ENCODE data around the gene YJU2.
"Not testable (repeated sequence)": the region's sequence is repeated elsewhere in the genome, so short reads cannot be mapped to it uniquely, and the experiment has no call there.

YJU2 gene

GRCh38 chr19:4215807-4216206 lies 31.1 kb upstream of the YJU2 start:
- TF ChIP-seq JUND (IDR thresholded peaks at IDR 0.05; ENCODE audit: low read depth): no peak
- in situ Hi-C loops (cut with HindIII; ENCODE audit: low pct_unique_long_range_greater_than_20kb, low sequenced_read_pairs): no loop called here
- DNase-seq (ENCODE audit: low read depth in 1 of 2, low spot score in 1 of 2): no peak

- in situ Hi-C loops (cut with HindIII; ENCODE audit: low pct_unique_long_range_greater_than_20kb, low sequenced_read_pairs): no loop called here
- DNase-seq (ENCODE audit: low read depth in 1 of 2, low spot score in 1 of 2): no peak
- no peak for TF ChIP-seq JUND (IDR thresholded peaks at IDR 0.05; ENCODE audit: low read depth)
Observed at GRCh38 chr19:4216846-4217245, 30.0 kb upstream of the YJU2 start.

- TF ChIP-seq JUND (IDR thresholded peaks at IDR 0.05; ENCODE audit: low read depth): no peak
- in situ Hi-C loops (cut with HindIII; ENCODE audit: low pct_unique_long_range_greater_than_20kb, low sequenced_read_pairs): no loop called here
- DNase-seq (ENCODE audit: low read depth in 1 of 2, low spot score in 1 of 2): no peak
Observed at GRCh38 chr19:4217429-4218264, 29.2 kb upstream of the YJU2 start.

- DNase-seq (ENCODE audit: low read depth in 1 of 2, low spot score in 1 of 2); in situ Hi-C loops (cut with HindIII; ENCODE audit: low pct_unique_long_range_greater_than_20kb, low sequenced_read_pairs): not testable (repeated sequence)
Observed at GRCh38 chr19:4218523-4218922, 28.4 kb upstream of the YJU2 start.

GRCh38 chr19:4220188-4220587 lies 26.7 kb upstream of the YJU2 start:
- DNase-seq (ENCODE audit: low read depth in 1 of 2, low spot score in 1 of 2): no peak
- in situ Hi-C loops (cut with HindIII; ENCODE audit: low pct_unique_long_range_greater_than_20kb, low sequenced_read_pairs): no loop called here
- no peak for TF ChIP-seq JUND (IDR thresholded peaks at IDR 0.05; ENCODE audit: low read depth)

GRCh38 chr19:4224470-4224869 lies 22.4 kb upstream of the YJU2 start:
- in situ Hi-C loops (cut with HindIII; ENCODE audit: low pct_unique_long_range_greater_than_20kb, low sequenced_read_pairs): no loop called here
- no peak for DNase-seq (ENCODE audit: low read depth in 1 of 2, low spot score in 1 of 2)
- TF ChIP-seq JUND (IDR thresholded peaks at IDR 0.05; ENCODE audit: low read depth): no peak

GRCh38 chr19:4225885-4226284 lies 21.0 kb upstream of the YJU2 start:
- in situ Hi-C loops (cut with HindIII; ENCODE audit: low pct_unique_long_range_greater_than_20kb, low sequenced_read_pairs): no loop called here
- DNase-seq (ENCODE audit: low read depth in 1 of 2, low spot score in 1 of 2): no peak
- TF ChIP-seq JUND (IDR thresholded peaks at IDR 0.05; ENCODE audit: low read depth): no peak

- TF ChIP-seq JUND (IDR thresholded peaks at IDR 0.05; ENCODE audit: low read depth): no peak
- no peak for DNase-seq (ENCODE audit: low read depth in 1 of 2, low spot score in 1 of 2)
- in situ Hi-C loops (cut with HindIII; ENCODE audit: low pct_unique_long_range_greater_than_20kb, low sequenced_read_pairs): no loop called here
Observed at GRCh38 chr19:4227771-4228170, 19.1 kb upstream of the YJU2 start.

- TF ChIP-seq JUND (IDR thresholded peaks at IDR 0.05; ENCODE audit: low read depth): no peak
- in situ Hi-C loops (cut with HindIII; ENCODE audit: low pct_unique_long_range_greater_than_20kb, low sequenced_read_pairs): no loop called here
- DNase-seq (ENCODE audit: low read depth in 1 of 2, low spot score in 1 of 2): no peak
Observed at GRCh38 chr19:4228765-4229178, 18.1 kb upstream of the YJU2 start.

GRCh38 chr19:4229179-4229931 lies 17.5 kb upstream of the YJU2 start, which contains the start of gene EBI3:
TSS of gene EBI3 (plus strand) at chr19:4229523. CDS start at chr19:4229551, 28 bp downstream.
- TF ChIP-seq JUND (IDR thresholded peaks at IDR 0.05; ENCODE audit: low read depth): no peak
- DNase-seq (ENCODE audit: low read depth in 1 of 2, low spot score in 1 of 2): no peak
- in situ Hi-C loops (cut with HindIII; ENCODE audit: low pct_unique_long_range_greater_than_20kb, low sequenced_read_pairs): no loop called here

GRCh38 chr19:4230237-4230636 lies 16.6 kb upstream of the YJU2 start:
- DNase-seq (ENCODE audit: low read depth in 1 of 2, low spot score in 1 of 2); in situ Hi-C loops (cut with HindIII; ENCODE audit: low pct_unique_long_range_greater_than_20kb, low sequenced_read_pairs): not testable (repeated sequence)

- DNase-seq (ENCODE audit: low read depth in 1 of 2, low spot score in 1 of 2); in situ Hi-C loops (cut with HindIII; ENCODE audit: low pct_unique_long_range_greater_than_20kb, low sequenced_read_pairs): not testable (repeated sequence)
Observed at GRCh38 chr19:4231521-4231920, 15.4 kb upstream of the YJU2 start.

- in situ Hi-C loops (cut with HindIII; ENCODE audit: low pct_unique_long_range_greater_than_20kb, low sequenced_read_pairs); DNase-seq (ENCODE audit: low read depth in 1 of 2, low spot score in 1 of 2): not testable (repeated sequence)
Observed at GRCh38 chr19:4232139-4232538, 14.7 kb upstream of the YJU2 start.

Measured in T47D (cell line).